NCI-H187 (cell line): ENCODE data around the gene TRAF3IP1.

ENCODE experiments used
- DNase-seq, 2 experiments: peaks; one replicate each; lab custom pipeline; 2025; lab: John Stamatoyannopoulos, UW

Gene TRAF3IP1

DNA sequence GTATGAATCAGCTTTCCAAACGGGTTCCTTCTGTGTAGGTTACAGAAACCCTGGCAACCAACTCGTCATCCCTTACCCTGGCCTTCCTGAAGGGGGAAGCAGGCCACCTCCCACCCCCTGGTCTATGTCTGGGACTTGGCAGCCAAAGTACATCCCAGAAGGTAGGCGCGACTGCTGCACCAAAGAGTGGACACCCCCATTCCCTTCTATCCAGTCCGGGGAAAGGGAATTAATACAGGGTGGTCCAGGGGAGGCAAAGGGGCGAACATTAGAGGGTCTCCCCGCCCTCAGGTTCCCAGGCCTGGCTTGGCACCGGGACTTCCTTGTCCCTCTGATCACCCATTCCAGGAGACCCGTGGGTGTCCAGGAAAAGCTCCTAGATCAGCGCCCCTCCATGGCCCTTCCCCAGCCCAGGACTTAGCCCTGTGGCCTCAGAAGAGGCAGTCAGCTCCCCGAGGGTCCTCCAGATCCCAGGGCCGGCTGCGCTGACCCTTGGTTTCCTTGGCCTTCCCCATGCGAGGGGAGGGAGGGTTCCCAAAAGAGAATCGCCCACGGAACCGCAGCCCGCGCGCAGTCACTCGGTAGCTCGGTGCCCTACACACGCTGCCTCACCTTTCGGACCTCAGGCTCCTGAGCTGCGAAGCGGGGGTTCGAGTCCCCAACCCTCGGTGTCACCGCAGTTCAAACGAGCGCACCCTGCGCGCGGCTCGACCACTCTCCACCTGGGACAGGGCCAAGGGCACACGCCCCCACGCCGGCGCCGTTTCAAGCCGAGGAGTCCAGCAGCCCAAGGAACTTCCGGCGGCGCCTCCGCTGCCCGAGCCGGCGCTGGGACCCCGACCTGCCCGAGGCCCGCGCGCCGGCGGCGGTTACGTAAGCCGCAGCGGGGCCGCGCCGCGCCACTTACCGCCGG, 32.3 kb upstream of the TRAF3IP1 start, which contains the start of gene PER2:
PER2 (minus strand) TSS at position 874 of the 913 bp plus-strand sequence. CDS start 10,674 bp downstream, outside the sequence.
- DNase-seq, result no peak

DNA sequence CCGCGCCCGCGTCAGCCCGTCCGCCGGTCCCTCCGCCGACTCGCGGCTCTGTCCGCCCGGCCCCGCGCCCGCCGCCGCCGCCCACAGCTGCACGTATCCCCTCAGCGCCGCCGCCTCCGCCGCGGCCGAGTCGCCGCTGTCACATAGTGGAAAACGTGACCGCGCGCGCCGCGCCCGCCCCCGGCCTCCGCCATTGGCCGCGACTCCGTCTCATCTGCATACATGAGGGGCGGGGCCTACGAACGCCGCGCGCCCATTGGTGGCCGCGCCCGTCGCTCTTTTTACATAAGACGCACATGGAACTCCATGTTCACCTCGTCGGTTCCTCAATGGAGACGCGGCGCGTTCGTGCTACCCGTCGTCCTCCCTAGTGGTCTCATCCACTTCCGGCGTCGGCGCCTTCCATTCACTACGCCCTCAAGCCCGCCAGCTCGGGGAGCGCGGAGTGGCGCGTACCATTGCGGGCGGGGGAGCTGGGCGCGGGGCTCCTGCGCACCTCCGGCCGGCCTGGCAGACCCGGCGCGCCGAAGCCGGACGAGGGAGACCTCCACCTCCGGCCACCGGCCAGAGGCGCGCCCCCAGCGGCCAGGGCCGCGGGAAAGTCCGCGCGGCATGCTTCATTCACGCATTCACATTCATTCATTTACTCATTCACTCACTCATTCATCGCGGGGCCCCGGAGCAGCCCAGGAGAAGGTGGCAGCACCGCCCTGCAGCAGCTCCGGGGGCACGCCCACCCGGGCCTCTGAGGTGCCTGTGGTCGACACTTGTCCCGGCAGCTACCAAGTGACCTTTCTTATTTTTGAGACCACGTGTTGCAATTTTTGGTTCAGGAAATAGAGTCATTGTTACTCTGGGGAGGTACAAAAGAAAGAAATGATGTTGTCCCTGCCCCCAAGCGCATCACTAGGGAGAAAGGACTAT, 31.4 kb upstream of the TRAF3IP1 start:
- peak; percentile 89 to 90 for DNase-seq

DNA sequence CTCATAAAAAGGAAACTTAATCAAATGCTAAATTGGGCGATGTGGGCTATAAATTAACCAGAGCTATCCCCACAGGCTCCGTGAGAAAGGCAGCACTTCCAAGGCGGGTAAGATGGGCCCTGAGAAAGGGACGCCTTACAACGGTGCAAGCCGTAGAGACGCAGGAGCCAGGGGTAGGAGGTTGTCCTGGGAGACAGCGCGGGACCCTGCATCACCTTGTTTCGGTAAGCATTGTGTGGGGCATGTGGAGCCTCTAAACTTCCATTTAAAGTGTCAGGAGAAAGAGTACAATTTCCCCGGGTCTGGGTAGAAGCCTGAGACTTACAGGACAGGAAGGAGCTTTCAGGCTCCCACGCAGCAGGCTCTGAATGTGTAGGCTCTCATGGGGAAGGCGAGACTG, 30.7 kb upstream of the TRAF3IP1 start:
- no peak for DNase-seq

DNA sequence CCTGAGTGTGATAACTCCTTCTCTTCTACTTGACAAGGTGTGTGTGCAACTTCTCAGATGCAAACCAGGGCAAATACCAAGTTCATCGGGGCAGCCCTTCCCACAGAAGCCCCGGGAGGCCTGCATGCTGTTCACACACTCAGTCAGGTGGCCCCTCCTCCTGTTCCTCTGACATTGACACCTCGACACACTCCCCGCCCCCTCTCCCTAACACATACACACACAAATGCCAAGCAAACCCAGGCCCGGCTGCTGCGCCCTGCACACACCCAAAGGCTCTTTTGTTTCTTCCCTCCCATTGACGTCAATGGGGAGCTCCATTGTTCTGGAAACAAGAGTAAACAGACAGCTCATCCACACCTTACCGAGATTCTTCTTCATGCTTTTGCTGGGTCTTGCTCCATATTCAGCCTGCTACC, 30.2 kb upstream of the TRAF3IP1 start:
- DNase-seq, result peak; percentile 8 to 37

DNA sequence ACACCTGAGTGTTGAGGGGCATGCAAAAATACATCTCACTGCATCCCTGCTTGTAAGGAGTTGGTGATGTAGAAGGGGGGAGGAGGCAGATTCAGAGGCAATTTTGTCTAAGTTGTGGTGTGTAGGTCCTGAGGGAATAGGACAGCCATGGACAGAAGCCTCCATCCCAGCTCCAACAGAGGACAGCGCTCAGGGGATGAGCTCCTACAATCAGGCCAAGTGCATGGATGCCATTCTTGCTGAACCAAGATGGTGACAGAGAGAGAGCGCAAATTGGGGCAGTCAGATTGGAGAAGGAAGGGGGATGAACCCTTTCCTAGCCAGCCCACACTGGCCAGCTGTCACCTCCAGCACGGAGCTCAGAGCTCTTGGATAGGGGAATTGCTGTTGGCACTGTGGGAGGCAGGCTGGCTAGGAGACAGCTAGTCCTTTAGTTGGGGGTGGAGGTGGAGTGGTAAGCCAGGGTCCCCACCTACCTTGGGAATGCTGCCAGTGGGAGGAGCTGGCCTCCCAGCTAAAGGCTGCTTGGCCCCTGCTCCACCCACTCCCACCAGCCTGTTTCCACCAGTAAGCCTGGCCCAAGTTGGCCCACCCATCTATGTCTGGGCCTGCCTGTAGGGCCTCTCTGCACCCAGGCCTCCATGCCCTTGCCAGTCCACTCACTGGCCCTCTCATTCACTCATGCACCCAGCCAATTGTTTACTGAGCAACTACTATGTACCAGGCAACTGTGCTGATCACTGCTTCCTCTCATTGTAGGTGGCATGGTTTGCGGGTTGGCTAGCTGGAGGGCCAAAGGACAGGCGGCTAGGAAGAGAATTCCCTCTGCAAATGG, 29.4 kb upstream of the TRAF3IP1 start:
- no peak for DNase-seq

DNA sequence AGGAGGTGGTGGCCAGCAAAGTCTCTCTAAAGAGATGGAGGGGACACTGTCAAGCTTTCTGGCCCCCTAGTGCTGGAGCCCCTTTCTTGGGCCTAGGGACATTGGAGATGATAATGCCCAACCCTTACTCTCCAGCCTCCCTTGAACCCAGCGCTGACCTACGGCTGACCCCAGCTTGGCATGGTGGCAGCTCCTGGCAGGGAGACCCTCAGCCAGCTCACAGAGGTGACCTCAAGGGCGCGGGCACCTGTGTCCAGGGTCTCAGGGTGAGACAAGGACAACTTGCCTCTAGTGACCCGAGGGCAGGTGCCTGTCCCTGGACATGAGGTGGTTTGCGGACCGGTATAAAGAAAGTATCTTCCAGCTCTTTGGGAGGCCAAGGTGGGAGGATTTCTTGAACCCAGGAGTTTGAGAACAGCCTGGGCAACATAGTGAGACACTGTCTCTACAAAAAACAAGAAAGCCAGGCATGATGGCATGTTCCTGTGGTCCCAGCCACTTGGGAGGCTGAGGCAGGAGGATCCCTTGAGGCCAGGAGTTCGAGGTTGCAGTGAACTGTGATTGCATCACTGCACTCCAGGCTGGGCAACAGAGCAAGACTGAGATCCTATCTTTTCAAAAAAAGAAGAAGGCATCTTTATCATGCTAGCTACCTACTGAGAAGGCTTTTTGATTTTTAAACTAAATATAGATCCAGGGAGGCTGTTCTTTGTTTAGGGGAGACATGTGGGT, 28.6 kb upstream of the TRAF3IP1 start:
- DNase-seq, result no peak

DNA sequence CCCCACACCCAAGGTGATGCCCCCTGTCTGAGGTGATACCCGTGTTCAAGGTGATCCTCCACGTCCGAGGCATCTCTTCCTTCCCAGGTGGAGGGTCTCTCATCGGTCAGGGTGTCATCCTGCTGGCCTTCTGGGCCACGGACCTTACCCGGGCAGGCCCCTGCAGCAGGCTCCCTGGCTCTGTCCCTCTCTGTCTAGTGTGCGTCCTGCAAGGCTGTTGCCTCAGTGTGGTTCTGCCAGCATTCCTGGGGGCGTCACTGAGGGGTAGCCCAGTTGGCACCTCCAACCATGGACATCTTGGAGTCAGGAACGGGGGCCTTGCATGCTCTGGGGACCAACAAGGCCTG, 26.3 kb upstream of the TRAF3IP1 start:
- no peak for DNase-seq

DNA sequence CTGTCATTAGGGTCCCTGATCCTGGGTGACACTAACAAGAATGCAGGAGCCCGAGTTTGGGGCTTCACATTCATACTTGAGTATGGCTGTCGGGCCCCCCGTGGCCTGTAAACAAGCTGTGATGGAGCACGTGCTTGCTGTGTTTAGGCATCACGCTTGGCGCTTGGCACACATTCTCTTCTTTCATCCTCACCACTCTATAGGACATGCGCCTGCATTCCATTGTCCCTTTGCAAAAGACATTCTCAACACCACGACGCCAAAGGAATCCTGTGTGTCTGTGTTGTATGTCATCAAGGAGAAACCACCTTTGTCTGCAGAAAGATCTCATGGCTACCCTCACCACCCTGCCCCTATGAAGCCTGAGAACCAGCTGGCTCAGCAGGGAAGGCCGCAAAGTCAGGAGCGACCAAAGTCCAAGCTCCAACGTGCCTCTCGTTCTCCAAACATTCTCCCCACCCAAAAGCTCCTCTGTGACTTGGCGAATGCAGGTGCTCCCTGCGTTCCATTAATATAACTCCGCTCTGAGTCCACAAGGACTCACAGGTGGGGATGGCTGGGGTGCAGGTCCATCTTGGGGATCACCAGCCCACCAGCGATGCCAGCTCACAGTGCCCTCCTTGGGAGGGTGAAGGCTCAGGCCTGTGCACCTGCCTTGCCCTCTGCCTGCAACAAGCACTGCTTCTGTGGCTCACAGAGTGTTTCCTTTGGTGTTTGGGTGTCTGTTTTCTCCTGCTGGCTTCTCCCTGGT, 25.8 kb upstream of the TRAF3IP1 start:
- no peak for DNase-seq

DNA sequence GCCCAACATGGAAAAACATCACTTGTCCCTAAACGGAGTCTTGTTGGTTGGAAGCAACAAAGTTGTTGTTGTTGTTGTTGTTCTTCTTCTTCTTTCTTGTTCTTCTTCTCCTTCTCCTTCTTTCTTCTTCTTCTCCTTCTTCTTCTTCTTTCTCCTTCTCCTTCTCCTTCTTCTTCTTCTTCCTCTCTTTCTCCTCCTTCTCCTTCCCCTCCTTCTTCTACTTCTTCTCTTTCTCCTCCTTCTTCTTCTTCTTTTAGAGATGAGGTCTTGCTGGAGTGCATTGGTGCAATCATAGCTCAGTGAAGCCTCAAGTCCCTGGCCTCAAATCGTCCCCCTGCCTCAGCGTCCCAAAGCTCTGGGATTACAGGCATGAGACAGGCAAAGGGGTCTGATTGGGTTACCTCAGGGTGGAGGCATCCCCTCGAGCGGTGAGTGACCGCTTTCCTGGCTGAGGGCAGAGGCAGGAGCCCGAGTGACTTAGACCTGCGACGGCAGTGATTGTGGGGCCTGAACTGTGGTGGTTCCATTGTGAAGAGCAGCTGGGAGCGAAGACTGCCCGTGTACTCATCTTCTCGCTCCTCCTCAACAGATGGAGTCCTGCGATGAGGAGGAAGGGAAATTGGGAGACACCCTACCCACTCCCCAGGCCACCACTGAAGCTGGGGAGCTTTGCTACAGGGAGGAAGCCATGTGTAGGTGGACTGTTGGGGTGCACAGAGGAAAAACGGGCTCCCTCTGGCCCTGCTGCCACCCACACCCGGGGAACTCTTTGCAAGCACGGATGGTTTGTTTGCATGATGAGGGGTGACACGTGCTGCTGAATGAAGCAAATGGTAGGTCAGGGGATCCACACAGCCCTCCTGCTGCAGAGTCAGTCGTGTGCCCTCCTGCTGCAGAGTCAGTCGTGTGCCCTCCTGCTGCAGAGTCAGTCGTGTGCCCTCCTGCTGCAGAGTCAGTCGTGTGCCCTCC, 24.9 kb upstream of the TRAF3IP1 start:
- no peak for DNase-seq

DNA sequence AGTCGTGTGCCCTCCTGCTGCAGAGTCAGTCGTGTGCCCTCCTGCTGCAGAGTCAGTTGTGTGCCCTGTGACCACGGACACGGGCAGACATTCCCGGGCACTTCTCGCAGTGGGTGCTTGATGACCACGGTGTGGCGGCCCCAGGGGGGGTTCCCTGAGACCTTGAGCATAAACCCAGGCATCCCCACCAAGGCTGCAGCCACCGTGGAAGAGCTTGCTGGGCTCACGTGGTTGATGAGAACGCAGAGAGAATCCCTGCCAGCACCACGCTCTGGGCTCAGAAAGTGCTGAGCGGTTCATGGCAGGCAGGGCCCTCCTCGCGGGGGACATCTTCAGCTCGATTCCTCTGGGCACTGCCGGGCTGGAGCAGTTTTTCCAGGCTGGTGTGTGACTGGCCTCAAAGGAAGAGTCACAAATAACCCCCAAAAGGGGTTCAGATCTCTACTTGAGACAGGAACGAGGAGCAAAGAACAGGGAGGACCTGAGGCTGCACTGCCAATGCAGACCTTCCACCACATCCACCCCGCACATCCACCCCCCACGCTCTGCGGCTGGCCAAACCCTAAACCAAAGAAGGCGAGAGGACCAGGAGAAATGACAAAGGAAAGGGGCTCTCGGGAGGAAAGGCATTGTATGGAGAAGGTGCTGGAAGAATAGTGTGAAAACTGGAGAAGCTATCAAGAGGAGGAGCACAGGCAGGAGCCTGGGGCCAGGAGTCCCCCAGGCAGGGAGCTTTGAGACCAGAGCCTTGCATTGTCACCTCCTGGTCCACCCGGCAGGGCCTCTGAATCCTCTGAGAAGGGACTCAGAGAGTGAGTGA, 23.5 kb upstream of the TRAF3IP1 start:
- no peak for DNase-seq

DNA sequence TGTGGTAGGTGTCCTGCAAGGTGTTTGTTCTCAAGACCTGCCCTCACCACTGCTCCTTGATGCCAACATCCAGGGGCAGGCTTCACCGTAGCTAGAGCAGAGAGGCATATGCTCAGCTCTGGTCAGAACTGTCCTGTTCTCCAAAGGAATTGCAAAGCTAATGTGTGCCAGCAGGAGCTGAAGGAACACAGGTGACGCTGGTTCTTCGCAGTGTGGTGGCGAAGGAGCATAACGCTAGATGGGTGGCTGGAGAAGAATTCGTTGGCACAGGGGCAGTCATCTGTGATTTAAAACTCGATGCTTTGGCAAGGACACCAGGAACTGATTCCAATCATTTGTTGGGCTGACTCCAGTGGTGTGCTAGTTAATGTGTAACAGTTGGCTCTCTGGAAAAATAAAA, 20.5 kb upstream of the TRAF3IP1 start:
- no peak for DNase-seq

DNA sequence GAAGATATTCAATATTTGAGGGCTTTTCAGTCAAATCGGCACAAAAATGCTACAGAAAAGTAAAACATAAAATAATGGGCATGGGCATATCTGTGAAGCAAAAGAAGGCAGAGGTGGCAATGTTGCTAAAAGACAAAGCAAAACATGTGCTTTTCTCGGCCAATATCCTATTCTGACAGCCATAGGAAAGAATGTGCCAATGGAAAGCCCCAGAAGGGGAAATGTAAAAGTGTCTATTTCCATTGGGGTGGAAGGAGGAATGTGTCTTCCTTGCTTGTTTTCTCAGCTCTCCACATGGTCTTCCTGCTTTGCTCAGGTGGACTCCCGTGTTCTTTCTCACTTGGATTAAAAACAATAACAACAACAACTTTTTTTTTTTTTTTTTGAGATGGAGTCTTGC, 18.2 kb upstream of the TRAF3IP1 start:
- DNase-seq, result no peak

DNA sequence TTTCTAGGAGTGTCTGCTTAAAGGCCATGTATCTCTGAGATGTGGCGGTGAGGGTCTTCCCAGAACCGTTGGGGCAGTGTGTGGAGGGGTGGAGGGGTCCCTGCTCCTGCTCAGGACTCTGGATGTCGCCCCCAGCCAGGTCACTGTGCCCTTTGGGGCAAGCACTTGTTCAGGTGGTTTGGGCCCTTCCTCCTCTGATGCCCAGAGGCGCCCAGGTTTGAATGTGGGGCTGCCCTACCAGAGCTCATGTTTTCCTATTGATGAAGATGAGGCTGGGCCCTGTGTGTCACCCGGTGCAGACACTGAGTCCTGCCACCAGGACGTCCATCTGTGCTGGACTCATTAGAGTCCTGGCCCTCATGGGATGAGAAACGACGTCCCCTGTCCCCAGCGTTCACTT, 17.6 kb upstream of the TRAF3IP1 start:
- DNase-seq, result no peak

DNA sequence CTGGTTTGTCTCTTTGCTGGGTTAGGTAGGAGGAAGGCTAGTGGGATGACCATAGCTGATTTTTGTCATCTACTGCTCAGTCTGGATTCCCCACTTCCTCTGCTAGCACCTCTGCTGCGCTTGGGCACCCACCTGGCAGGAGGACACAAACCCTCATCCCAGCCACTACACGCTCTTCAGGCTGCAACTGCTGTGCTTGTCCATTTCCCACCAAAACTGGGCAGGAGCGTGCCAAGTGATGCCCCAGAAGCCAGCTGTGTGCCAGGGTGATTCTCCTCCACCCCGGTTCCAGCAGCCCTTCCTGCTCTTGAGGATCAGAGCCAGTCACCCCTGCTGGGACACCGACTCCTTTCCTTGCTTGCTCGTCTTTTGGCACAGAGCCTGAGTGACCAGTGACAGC, 16.2 kb upstream of the TRAF3IP1 start:
- DNase-seq, result no peak

DNA sequence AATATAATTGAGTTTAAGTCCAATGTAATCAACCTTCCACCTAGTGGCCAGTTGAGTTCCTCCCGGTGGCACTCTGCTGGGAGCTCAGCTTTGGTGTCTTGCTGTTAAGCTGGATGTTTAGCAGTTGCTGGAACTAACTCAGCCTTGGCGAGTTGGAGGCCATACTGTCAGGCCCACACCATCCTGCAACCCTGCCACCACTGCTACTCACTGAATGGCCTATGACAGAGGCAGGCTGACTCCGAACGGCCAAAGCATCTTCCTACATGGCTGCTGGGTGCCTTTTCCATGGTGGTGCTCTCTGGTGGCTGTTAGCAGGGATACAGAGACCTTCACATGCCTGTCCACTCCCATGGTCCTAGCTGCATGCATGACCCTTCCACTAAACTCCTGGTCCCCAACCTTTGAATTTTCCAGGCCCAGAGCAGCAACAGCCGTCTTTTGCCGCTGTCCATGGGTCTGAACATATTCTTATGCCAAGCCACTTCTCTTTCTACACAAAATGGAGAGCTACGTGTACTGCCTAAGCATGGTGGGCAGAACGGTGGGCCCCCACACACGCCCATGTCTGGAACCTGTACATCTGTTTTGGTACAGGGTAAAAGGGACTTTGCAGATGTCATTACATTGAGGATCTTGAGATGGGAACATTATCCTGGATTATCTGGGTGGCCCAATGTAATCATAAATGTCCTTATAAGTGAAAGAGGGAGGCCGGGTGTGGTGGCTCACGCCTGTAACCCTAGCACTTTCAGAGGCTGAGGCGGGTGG, 15.0 kb upstream of the TRAF3IP1 start:
- DNase-seq, result no peak

DNA sequence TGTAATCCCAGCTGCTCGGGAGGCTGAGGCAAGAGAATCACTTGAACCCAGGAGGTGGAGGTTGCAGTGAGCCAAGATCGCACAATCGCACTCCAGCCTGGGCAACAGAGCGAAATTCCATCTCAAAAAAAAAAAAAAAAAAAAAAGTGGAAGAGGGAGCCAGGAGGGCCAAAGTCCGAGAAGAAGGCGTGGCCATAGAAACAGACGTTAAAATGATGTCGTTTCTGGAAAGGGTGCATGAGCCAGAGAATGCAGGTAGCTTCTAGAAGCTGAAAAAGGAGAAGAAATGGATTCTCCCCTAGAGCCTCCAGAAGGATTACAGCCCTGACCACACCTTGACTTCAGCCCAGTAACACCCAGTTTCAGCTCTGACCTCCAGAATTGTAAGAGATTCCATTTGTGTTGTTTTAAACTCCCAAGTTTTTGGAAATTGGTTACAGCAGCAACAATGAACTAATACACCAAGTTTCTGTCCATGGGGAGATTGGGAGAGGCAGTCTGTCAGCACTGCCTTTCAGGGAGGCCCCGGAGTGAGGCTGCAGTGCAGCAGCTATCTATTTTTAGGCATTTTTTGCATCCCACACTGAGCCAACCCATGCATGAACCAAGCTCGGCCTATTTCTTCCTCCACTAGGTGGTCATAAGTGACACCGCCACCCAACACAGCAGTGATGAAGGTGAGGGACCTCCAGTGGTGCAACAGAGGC, 14.2 kb upstream of the TRAF3IP1 start:
- no peak for DNase-seq

DNA sequence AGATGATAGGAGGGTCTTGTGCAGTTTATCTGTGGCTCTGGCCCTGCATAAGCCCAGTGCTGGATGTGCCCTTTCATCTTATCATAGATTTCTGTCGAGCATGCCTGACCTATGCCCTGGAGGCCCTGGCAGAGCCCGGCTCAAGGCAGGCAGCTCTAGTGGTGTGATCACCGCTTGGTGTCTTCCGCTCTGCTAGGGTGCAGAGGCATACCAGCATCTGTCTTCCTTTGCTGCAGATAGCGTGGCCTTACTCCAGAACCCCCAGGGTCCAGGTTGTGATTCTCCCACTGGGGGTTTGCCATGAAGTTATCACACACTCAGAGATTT, 13.7 kb upstream of the TRAF3IP1 start:
- DNase-seq, result no peak
